ENCODE results near the gene TAF8.
A peak's percentile ranks its signal among the peaks of the same experiment; 100 is the strongest.
"Not testable (repeated sequence)": the region's sequence is repeated elsewhere in the genome, so short reads cannot be mapped to it uniquely, and the experiment has no call there.

TAF8 gene

DNA sequence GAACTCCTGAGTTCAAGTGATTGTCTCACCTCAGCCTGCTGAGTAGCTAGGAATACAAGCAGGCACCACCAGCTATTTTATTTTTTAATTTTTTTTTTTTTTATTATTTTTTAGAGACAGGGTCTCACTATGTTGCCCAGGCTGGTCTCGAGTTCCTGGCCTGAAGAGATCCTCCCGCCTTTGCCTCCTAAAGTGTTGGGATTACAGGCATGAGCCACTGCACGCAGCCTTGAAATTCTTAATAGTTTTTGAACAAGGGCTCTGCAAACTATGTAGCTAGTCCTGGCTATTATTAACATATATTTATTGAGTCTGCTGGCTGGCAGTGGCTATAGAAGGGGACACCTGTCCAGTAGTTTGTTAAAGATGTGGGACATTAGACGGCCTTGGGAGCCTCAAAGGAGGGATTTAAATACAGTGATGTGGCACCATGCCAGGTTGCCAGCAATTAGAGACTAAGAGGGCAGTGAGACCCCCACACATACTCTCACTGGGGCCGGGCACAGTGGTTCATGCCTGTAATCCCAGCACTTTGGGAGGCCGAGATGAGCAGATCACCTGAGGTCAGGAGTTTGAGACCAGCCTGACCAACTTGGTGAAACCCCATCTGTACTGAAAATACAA is 21.1 kb upstream of the TAF8 start:
- no peaks in the 10 kb centered on the region for H3K9me3 ChIP-seq (ENCODE audit: control insufficient read depth in 5 of 5, low read length in 5 of 5)
- peaks cover 5 to 56% (median 18%) of the 10 kb centered on the region in 5 donors for H3K4me1 ChIP-seq (ENCODE audit: control insufficient read depth in 5 of 5, insufficient read depth in 5 of 5, low read length in 5 of 5)
- no peak overlapping the region for H3K9ac ChIP-seq (ENCODE audit: low read length in 5 of 5)
- H3K27ac ChIP-seq (ENCODE audit: low read depth, low read length) = no peak overlapping the region
- H3K36me3 ChIP-seq (ENCODE audit: control insufficient read depth in 5 of 5, insufficient read depth in 5 of 5, low read length in 5 of 5) = peaks cover 0 to 9% (median 0%) of the 10 kb centered on the region in 5 donors
- H3K27me3 ChIP-seq (ENCODE audit: control insufficient read depth in 5 of 5, insufficient read depth in 4 of 5, low read length in 5 of 5) = no peaks in the 10 kb centered on the region
- no peak overlapping the region for H3K4me3 ChIP-seq (ENCODE audit: low read depth in 1 of 5, low read length in 5 of 5)

DNA sequence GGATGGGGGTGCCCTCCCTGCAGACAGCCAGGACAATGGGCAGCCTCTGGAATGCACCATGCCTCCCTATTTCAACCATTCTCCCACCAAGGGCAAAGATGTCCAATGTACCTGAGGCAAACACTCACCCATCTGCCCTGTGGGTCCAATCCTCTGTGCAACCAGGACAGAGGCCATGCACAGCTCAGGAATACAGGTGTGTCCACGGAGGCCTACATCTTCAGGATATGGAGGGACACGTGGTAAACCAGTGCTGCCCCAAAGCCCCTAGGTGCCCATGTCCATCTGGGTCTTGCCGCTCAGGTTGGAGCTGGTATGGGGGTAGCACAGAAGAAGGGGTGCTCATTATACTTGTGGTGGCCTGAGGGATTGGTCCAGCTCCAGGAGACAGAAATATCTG is 20.4 kb upstream of the TAF8 start:
- H3K4me1 ChIP-seq (ENCODE audit: control insufficient read depth in 5 of 5, insufficient read depth in 5 of 5, low read length in 5 of 5) = peaks cover 5 to 56% (median 18%) of the 10 kb centered on the region in 5 donors
- no peak overlapping the region for H3K4me3 ChIP-seq (ENCODE audit: low read depth in 1 of 5, low read length in 5 of 5)
- peaks cover 0 to 9% (median 0%) of the 10 kb centered on the region in 5 donors for H3K36me3 ChIP-seq (ENCODE audit: control insufficient read depth in 5 of 5, insufficient read depth in 5 of 5, low read length in 5 of 5)
- no peaks in the 10 kb centered on the region for H3K9me3 ChIP-seq (ENCODE audit: control insufficient read depth in 5 of 5, low read length in 5 of 5)
- H3K9ac ChIP-seq (ENCODE audit: low read length in 5 of 5) = no peak overlapping the region
- no peak overlapping the region for H3K27ac ChIP-seq (ENCODE audit: low read depth, low read length)
- H3K27me3 ChIP-seq (ENCODE audit: control insufficient read depth in 5 of 5, insufficient read depth in 4 of 5, low read length in 5 of 5) = no peaks in the 10 kb centered on the region

DNA sequence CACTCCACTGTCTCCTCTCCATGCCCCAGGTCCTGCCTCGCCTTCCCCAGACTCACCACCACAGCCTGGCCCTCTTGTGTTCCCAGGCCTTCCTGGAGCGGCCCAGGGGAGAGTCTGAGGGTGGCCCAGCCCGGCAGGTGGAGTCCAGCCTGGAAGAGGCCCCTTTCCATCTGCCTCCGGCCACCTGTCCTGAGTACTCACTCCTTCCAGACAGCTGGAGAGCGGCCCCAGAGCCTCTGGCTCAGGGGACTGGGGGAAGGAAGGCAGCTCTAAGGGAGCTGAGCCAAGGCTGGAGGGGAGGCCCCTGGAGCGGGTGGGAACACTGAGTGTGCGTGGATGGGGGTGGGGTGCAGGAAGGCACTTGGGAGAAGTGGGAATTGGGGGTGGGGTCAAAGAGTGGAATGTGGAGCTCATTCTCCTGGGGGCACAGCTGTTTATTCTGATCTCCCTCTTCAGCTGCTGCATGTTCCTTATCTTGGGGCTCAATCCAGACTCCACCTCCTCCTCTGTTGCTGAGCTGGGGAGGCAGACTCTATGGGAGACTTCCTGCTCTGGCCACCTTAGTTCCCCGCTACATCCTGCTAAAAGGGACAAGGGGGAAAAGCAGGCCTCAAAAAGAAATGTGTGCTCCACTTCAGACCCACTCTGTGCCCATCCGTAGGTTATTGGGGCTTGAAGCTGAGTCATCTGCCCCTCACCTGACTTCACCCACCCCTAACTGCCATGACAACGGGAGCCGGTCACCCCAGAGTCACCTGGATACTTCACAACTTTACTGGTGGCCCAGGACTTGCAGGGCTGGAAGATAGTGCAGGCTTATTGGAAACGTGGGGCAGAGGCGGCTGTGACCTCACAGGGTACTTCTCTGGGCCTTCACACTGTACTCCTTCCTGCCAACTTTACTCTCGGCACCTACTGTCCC is 19.5 kb upstream of the TAF8 start:
- no peaks in the 10 kb centered on the region for H3K9me3 ChIP-seq (ENCODE audit: control insufficient read depth in 5 of 5, low read length in 5 of 5)
- H3K36me3 ChIP-seq (ENCODE audit: control insufficient read depth in 5 of 5, insufficient read depth in 5 of 5, low read length in 5 of 5) = peaks cover 0 to 9% (median 0%) of the 10 kb centered on the region in 5 donors
- H3K27me3 ChIP-seq (ENCODE audit: control insufficient read depth in 5 of 5, insufficient read depth in 4 of 5, low read length in 5 of 5) = no peaks in the 10 kb centered on the region
- H3K9ac ChIP-seq (ENCODE audit: low read length in 5 of 5) = peak overlapping the region in 1 of 5 donors; percentile 5
- H3K4me1 ChIP-seq (ENCODE audit: control insufficient read depth in 5 of 5, insufficient read depth in 5 of 5, low read length in 5 of 5) = peaks cover 5 to 52% (median 18%) of the 10 kb centered on the region in 5 donors
- no peak overlapping the region for H3K4me3 ChIP-seq (ENCODE audit: low read depth in 1 of 5, low read length in 5 of 5)
- no peak overlapping the region for H3K27ac ChIP-seq (ENCODE audit: low read depth, low read length)

DNA sequence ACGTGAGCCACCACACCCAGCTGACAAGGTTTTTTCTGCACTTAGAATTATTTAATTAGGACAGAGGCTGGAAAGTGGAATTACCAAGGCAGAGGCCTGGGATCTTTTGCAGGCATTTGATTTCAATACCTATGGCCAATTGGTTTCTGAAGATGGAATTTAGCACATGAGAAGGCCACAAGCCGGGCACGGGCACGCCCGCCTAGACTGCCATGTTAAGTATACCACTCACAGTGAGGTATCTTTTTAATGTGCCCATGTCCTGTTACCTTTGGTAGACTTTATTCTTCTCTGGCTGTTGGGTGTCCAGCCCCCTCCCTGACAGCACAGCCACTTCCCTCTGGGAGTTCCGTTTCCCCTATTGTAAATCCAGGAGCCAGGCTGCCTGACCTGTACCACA is 18.0 kb upstream of the TAF8 start:
- H3K36me3 ChIP-seq (ENCODE audit: control insufficient read depth in 5 of 5, insufficient read depth in 5 of 5, low read length in 5 of 5) = peaks cover 0 to 9% (median 0%) of the 10 kb centered on the region in 5 donors
- no peak overlapping the region for H3K27ac ChIP-seq (ENCODE audit: low read depth, low read length)
- no peaks in the 10 kb centered on the region for H3K9me3 ChIP-seq (ENCODE audit: control insufficient read depth in 5 of 5, low read length in 5 of 5)
- H3K4me3 ChIP-seq (ENCODE audit: low read depth in 1 of 5, low read length in 5 of 5) = no peak overlapping the region
- peaks cover 5 to 51% (median 18%) of the 10 kb centered on the region in 5 donors for H3K4me1 ChIP-seq (ENCODE audit: control insufficient read depth in 5 of 5, insufficient read depth in 5 of 5, low read length in 5 of 5)
- H3K27me3 ChIP-seq (ENCODE audit: control insufficient read depth in 5 of 5, insufficient read depth in 4 of 5, low read length in 5 of 5) = no peaks in the 10 kb centered on the region
- peak overlapping the region in 1 of 5 donors; percentile 19 for H3K9ac ChIP-seq (ENCODE audit: low read length in 5 of 5)

DNA sequence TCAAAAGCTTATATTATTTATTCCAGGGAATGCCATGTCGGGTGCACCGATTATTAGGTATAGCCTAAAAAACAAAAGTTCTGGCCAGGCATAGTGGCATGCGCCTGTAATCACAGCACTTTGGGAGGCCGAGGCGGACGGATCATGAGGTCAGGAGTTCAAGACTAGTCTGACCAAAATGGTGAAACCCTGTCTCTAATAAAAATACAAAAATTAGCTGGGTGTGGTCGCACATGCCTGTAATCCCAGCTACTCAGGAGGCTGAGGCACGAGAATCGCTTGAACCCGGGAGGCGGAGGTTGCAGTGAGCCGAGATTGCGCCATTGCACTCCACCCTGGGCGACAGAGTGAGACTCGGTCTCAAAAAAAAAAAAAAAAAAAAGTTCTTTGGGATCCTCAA is 12.7 kb upstream of the TAF8 start:
- peaks cover 0 to 25% (median 5%) of the 10 kb centered on the region in 5 donors for H3K4me1 ChIP-seq (ENCODE audit: control insufficient read depth in 5 of 5, insufficient read depth in 5 of 5, low read length in 5 of 5)
- H3K9ac ChIP-seq (ENCODE audit: low read length in 5 of 5); H3K4me3 ChIP-seq (ENCODE audit: low read depth in 1 of 5, low read length in 5 of 5); H3K27me3 ChIP-seq (ENCODE audit: control insufficient read depth in 5 of 5, insufficient read depth in 4 of 5, low read length in 5 of 5); H3K9me3 ChIP-seq (ENCODE audit: control insufficient read depth in 5 of 5, low read length in 5 of 5); H3K27ac ChIP-seq (ENCODE audit: low read depth, low read length); H3K36me3 ChIP-seq (ENCODE audit: control insufficient read depth in 5 of 5, insufficient read depth in 5 of 5, low read length in 5 of 5): not testable (repeated sequence)

DNA sequence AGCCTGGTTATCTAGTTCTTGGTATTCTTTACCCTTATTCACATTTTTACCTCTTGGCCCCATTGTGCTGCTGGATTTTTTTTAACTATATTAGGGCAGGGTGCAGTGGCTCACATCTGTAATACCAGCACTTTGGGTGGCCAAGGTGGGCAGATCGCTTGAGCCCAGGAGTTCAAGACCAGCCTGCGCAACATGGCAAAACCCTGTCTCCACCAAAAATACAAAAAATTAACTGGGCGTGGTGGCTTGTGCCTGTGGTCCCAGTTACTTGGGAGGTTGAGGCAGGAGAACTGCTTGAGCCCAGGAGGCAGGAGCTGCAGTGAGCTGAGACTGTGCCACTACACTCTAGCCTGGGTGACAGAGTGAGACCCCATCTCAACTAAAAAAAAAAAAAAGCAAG is 12.2 kb upstream of the TAF8 start:
- no peaks in the 10 kb centered on the region for H3K9me3 ChIP-seq (ENCODE audit: control insufficient read depth in 5 of 5, low read length in 5 of 5)
- peaks cover 0 to 4% (median 0%) of the 10 kb centered on the region in 5 donors for H3K36me3 ChIP-seq (ENCODE audit: control insufficient read depth in 5 of 5, insufficient read depth in 5 of 5, low read length in 5 of 5)
- H3K9ac ChIP-seq (ENCODE audit: low read length in 5 of 5) = no peak overlapping the region
- no peak overlapping the region for H3K27ac ChIP-seq (ENCODE audit: low read depth, low read length)
- peaks cover 0 to 21% (median 5%) of the 10 kb centered on the region in 5 donors for H3K4me1 ChIP-seq (ENCODE audit: control insufficient read depth in 5 of 5, insufficient read depth in 5 of 5, low read length in 5 of 5)
- H3K4me3 ChIP-seq (ENCODE audit: low read depth in 1 of 5, low read length in 5 of 5) = no peak overlapping the region
- no peaks in the 10 kb centered on the region for H3K27me3 ChIP-seq (ENCODE audit: control insufficient read depth in 5 of 5, insufficient read depth in 4 of 5, low read length in 5 of 5)

DNA sequence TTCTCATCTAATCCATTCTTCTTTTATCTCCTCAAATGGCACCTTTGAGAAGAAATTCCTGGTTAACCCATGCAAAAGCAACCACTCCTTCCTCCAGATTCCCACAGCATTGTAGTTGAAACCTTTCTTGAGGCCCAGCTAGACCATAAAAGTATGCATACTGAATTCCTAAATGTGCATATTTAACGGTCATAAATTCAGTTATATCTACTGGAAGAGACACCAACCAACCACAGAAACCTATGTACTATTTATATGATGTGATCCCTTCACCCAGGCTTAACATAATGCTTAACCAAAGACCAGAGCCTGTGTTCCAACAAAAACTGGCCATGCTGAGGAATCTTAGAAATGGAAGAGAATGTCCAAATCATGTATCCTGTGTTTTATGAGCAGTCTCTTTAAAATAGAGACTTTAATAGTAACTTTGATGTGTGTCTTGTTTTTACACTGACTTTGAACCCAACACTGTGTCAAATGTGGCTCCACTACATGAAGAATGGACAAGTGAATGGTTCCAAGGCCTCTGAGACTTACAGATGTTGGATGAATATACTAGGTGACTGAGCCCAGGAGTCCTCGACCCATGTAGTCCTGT is 11.4 kb upstream of the TAF8 start:
- Histone ChIP-seq H3K36me3 (ENCODE audit: control insufficient read depth in 5 of 5, insufficient read depth in 5 of 5, low read length in 5 of 5) (peaks cover 0 to 4% (median 0%) of the 10 kb centered on the region in 5 donors), H3K9ac (ENCODE audit: low read length in 5 of 5) (no peak overlapping the region), H3K4me3 (ENCODE audit: low read depth in 1 of 5, low read length in 5 of 5) (no peak overlapping the region), H3K27me3 (ENCODE audit: control insufficient read depth in 5 of 5, insufficient read depth in 4 of 5, low read length in 5 of 5) (no peaks in the 10 kb centered on the region), H3K9me3 (ENCODE audit: control insufficient read depth in 5 of 5, low read length in 5 of 5) (no peaks in the 10 kb centered on the region), H3K27ac (ENCODE audit: low read depth, low read length) (no peak overlapping the region), H3K4me1 (ENCODE audit: control insufficient read depth in 5 of 5, insufficient read depth in 5 of 5, low read length in 5 of 5) (peaks cover 0 to 26% (median 7%) of the 10 kb centered on the region in 5 donors)

DNA sequence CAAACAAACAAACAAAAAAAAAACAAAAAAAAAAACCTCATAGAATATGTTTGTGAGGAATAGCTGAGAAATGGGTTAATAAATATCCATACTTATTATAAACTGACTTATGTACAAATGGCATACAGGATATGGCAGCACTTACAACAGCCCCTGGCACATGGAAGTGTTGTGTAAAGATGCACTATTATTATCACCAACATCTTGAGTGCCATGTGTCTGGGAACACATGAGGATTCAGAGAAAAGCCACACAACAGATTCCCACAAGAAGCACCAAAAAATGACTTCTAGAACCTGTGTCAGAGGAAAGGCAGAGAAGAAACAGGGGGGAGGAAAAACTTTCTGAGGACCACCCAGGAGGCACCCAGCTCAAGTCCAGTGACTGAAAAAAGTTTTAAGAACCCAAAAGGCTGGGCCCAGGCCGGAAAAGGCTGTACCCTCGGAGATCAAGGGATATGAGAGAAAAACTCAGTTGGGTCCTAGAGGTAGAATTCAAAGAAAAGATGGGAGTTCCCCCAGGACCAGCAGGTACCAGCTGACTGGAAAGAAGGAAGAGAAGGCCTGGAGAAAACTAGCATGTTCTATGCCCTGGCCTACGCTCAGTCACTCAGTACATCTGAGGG is 9.4 kb upstream of the TAF8 start:
- no peak overlapping the region for H3K4me3 ChIP-seq (ENCODE audit: low read depth in 1 of 5, low read length in 5 of 5)
- H3K9ac ChIP-seq (ENCODE audit: low read length in 5 of 5) = peak overlapping the region in 1 of 5 donors; percentile 35
- H3K27ac ChIP-seq (ENCODE audit: low read depth, low read length) = no peak overlapping the region
- H3K9me3 ChIP-seq (ENCODE audit: control insufficient read depth in 5 of 5, low read length in 5 of 5) = no peaks in the 10 kb centered on the region
- H3K36me3 ChIP-seq (ENCODE audit: control insufficient read depth in 5 of 5, insufficient read depth in 5 of 5, low read length in 5 of 5) = peaks cover 0 to 4% (median 0%) of the 10 kb centered on the region in 5 donors
- H3K4me1 ChIP-seq (ENCODE audit: control insufficient read depth in 5 of 5, insufficient read depth in 5 of 5, low read length in 5 of 5) = peaks cover 3 to 38% (median 25%) of the 10 kb centered on the region in 5 donors
- H3K27me3 ChIP-seq (ENCODE audit: control insufficient read depth in 5 of 5, insufficient read depth in 4 of 5, low read length in 5 of 5) = no peaks in the 10 kb centered on the region

DNA sequence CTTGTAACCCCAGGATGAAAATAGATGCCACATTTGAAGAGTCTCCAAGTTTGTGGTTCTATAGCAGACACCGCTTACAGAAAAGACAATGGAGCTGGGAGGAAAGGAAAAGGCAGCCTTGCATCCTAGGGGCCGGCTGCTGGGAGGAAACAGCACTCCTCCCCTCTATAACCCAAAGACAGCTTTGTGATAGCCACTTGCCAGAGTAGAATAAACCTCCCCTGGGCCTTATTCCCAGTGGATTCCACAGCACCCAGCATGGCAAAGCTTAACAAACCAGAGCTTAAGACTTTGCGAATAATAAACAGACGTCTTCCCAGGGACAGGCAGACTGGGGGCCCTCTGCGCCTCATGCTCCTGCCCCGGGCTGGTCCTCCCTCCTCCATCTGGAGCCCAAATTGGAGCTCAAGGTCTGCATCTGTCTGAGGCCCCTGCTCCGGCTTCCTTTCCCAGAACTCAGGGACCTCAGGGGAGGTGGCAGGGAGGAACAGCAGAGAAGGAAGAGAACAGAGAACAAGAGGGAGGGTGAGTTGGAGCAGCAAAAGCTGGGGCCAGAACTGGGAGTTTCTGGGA is 8.8 kb upstream of the TAF8 start:
- Histone ChIP-seq H3K9ac (ENCODE audit: low read length in 5 of 5) (peak overlapping the region in 2 of 5 donors; percentile 35 to 55), H3K27me3 (ENCODE audit: control insufficient read depth in 5 of 5, insufficient read depth in 4 of 5, low read length in 5 of 5) (no peaks in the 10 kb centered on the region), H3K27ac (ENCODE audit: low read depth, low read length) (no peak overlapping the region), H3K4me1 (ENCODE audit: control insufficient read depth in 5 of 5, insufficient read depth in 5 of 5, low read length in 5 of 5) (peaks cover 7 to 44% (median 31%) of the 10 kb centered on the region in 5 donors), H3K4me3 (ENCODE audit: low read depth in 1 of 5, low read length in 5 of 5) (no peak overlapping the region), H3K9me3 (ENCODE audit: control insufficient read depth in 5 of 5, low read length in 5 of 5) (no peaks in the 10 kb centered on the region), H3K36me3 (ENCODE audit: control insufficient read depth in 5 of 5, insufficient read depth in 5 of 5, low read length in 5 of 5) (peaks cover 0 to 4% (median 0%) of the 10 kb centered on the region in 5 donors)
